HG03280 (cell line): ENCODE results near the gene FOXI1.
"Not testable (repeated sequence)": the region's sequence is repeated elsewhere in the genome, so short reads cannot be mapped to it uniquely, and the experiment has no call there.

Experiments
- ATAC-seq: cut with Tn5 transposase; IDR thresholded peaks from one replicate; pipeline ENCODE4 v1.9.1; 2021; ENCODE audit warnings: mild to moderate bottlenecking, moderate library complexity; ENCODE audit not compliant: unreplicated experiment

Gene FOXI1

DNA sequence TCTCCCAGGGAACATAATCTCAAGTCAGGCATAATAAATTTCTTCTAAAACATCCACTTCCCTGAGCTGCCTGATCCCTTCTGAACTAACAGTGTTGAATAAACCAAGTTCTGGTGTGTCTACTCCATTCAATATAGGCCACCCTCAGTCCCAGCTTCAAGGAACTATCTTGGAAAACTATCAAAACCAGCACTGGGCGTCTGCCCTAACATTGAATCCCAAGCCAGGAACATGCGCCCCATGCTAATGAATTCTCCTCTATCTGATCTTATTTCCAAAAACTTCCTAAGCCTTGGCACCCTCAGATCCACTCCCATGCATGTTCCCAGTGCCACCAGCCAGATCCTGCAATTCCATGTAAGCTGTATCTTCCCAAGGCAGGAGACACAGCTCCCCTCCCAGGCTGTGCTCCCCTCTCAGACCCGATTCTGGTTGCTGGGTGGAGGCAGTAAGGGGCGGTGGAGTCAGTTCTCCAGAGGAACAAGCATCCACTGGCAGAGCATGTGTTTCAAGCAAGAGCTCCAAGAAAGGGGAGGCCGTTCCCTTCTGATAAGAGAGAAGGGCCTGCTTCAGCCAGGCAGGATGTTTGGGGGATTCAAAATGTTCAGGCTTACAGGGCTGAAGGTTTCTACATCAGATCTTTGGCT lies 13.1 kb upstream of the FOXI1 start:
- no peak for ATAC-seq

DNA sequence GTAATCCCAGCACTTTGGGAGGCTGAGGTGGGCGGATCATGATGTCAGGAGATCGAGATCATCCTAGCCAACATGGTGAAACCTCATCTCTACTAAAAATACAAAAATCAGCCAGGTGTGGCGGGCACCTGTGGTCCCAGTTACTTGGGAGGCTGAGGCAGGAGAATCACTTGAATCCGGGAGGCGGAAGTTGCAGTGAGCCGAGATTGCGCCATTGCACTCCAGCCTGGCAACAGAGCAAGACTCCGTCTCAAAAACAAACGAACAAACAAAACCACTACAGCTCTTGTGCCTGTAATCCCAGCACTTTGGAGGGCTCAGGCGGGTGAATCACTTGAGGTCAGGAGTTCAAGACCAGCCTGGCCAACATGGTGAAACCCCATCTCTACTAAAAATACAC lies 11.4 kb upstream of the FOXI1 start:
- not testable (repeated sequence) for ATAC-seq

DNA sequence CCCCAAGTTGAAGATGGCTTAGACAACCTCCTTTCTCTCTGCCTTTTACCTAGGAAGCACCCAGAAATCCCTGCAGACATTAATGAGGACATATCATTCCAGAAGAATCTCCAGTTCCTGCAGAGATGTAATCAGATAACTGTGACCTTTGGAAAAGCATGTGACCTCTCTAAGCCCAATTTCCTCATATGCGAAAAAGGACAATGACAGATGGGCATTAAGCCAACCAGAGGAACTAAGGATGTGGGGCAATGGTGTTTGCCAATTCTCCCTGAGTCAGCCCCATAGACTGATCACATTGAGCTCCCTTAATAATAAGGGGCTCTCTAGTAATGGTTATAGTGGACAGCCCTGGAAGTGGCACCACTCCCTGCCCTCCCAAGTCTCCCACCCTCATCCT lies 10.1 kb upstream of the FOXI1 start:
- ATAC-seq: no peak

DNA sequence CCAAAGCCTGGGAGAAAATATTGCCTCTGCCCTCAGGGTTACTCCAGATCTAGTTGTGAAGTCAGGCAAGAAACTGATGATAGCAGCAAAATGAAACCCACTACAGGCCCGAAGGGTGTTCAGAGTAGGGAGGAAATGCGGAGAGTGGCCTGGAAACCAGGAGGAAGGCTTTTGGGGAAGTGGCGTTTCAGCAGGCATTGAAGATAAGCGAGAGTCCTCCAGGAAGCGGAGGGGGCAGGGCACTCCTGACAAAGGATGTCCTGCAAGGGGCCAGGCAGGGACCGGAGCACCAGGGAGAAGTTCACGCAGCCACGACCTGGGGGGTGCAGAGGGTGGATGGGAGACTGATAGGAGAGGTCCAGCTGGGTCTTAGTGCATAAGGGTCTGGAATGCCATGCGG lies 7.8 kb upstream of the FOXI1 start:
- no peak for ATAC-seq

DNA sequence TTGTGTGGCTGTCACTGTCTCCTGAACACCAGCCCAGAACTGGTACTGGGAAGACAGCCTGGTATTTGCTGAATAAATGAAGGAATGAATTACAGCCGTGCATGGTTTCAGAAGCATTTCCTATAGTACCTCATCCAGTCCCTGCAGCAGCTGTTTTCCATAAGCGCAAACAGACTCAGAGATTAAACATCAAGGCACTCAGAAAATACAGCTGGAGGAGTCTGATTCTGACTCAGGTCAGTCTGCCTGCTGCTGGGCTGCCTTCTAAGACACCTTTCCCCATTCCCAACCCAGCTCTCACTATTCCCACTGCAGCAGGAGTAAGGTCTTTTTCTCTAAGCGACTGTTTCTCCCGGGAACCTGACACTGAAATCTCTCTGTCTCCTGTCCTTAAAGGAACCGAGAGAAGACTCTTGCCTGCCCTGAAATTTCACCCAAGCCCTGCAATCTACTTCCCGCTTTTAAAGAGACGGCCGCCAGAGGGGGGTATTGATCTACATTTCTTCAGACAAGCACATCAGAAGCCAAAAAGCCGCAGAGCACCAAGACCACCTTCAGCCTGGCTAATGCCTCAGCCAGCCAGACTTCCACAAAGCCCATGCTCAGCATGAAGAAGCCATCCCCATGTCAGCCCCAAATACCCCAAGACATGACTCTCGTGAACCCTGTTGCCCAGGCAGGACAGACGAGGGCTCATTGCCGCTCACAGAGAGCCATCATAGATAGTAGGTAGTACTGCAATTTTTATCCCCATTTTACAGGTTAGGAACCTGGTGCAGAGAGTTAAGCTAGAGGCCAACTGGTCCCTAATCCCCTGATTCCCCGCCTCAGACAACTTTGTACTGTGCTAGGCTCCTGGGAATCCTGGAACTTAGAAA lies 5.4 kb upstream of the FOXI1 start:
- ATAC-seq: peak; percentile 57

DNA sequence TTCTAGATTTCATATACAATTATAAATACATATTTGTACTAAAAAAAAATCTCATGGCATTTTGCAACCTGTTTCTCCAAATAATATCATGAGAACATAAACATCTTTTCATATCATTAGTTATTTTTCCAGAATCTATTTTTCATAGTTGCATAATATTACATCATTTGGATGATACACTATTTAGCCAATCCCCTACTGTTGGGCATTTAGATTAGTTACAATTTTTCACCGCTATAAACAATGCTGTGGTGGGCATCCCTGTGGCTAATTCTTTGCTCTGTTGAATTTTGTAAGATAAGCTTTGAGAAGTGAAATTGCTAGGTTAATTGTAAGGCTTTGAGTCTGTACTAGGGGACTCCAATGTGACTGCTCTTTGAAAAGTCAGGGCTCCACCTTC lies 2.2 kb upstream of the FOXI1 start:
- no peak for ATAC-seq

DNA sequence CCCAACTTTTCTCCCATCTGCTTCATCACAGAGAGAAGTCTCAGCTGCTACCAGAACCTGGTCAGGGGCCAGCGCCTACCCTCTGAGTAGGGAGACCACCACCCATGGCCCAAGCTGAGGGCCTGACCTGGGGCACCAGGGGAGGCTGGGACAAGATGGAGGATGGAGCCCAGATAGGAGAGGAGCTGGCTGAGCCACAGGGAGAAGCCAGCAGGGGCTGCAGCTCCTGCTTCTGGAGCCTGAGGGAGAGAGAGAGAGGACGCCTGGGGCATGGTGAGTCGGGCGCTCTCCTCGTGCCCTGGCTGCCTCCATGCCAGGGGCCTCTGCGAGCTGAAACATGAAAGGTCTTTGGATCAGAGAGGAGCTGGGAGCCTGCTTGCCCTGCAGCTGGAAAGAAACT lies 1.4 kb upstream of the FOXI1 start:
- ATAC-seq: no peak

DNA sequence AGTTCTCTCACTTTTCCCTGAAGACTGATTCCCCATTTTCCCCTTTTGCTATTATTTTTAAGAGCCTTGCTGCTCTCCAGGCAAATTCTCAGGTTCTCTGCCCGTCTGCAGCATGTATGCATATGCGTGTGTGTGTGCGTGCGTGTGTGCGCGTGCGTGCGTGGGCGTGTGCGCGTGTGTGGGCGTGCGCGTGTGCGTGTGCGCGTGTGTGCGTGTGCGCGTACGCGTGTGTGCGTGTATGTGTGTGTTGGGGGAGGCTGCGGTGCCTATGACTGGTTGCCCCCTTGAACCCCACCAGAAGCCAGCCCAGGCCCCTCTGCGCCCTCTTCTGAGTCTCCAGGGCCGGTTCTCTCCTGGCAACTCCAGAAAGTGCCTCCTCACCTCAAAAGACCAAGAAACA lies 987 bp upstream of the FOXI1 start:
- ATAC-seq: no peak

DNA sequence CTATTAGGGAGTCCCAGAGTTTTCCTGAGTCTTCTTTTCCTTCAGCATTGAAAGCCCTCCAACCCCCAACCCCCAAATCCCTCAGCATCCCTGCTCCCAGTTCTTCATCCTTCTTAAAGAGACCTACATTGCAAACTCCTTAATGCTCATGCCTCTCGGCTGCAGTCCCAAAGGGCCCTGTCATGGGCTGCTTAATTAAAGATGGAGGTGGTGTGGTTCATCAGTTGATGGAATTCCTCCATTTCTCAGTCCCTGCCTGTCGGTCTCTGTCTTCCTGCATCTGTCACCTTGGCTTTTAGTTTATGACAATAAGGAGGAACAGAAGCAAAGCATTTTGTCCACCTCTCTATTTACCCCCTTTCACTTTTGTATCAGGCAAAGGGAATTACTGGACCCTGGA lies 2.0 kb downstream of the FOXI1 start:
- no peak for ATAC-seq

DNA sequence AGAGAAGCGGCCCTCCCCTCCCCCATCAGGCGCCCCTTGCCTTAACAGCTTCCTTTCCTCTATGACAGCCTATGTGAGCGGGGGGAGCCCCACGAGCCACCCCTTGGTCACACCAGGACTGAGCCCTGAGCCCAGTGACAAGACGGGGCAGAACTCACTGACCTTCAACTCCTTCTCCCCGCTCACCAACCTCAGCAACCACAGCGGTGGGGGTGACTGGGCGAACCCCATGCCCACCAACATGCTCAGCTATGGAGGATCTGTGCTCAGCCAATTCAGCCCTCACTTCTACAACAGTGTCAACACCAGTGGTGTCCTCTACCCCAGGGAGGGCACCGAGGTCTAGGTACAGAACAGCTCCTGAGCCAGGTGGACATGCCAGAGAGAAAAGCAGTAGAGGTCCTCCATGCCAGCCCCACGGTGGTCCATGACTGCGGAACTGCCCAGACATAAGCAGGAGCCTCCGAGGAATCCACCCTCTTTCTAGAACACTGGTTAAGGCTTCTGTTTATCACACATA lies 2.6 kb downstream of the FOXI1 start:
- no peak for ATAC-seq

DNA sequence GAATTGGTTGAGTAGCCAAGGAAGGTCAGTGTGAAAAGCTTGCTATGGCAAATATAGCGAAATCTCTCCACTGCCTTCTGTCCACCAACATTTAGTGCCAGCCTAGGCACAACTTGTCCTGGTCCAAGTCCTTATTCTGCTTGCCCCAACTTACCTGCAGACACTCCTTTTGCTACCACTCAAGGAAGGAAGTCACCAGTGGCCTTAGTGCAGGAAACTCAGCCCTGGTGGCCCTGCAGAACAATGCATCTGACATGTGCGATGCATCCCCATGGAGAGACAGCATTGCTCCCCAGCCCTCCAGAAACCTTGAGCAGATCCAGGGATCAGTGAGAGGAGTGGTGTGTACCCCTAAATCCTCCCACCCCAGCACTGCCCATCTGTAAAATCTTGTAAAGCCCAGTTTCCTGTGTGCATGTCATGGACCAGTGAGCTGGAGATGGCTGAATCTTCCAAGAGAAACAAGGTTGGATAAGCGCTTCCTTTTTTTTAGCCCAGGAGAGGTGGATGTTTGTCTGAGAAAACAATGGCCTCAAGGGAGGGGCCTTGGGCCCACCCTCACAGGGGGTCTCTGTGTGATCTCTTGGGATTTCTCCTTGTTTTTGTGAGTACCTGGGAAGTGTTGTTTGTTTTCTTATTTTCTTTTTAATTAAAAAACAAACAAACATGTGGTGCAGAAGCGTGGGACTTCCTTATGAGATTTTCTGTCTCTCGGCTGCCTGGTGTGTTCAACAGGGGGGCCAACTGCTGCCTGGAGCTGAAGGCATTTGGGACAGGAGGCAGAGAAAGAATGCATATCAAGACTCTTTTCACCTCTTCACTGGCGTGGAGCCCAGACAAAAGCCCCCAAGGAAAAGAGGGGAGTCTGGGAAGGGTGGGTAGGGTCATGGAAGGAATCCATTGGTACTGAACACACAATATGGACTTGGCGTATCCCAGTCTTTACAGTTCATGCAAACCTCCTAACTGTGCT lies 3.6 kb downstream of the FOXI1 start:
- no peak for ATAC-seq

DNA sequence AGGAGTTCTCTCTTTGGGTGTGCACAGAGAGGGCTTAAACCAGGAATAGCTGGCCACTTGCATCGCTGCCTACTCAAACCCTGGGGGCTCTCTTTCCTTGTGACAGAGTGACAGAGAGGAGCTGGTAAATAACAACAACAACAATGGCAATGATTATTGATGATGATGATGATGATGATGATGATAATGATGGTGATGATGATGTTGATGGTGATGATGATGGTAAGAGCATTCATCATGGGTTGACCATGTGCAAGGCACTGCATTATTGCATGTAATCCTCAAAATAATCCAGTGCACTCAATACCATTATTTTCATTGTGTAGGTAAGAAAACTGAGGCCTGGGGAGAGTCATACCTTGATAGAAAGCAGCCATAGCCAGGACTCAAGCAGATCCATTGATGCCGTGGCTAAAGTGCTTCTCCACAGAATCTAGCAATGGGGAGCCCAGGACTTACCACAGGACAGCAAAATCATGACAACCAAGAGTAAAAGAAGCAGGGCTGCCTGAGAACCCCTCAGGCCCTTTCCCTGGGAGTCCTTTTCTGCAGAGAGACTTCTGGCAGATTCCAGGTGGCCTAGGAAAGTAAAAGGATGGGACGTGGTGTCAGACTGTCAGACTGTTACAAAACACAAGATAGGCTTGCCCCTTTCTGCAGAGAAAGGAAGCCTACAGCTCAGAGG lies 4.8 kb downstream of the FOXI1 start:
- ATAC-seq: no peak

DNA sequence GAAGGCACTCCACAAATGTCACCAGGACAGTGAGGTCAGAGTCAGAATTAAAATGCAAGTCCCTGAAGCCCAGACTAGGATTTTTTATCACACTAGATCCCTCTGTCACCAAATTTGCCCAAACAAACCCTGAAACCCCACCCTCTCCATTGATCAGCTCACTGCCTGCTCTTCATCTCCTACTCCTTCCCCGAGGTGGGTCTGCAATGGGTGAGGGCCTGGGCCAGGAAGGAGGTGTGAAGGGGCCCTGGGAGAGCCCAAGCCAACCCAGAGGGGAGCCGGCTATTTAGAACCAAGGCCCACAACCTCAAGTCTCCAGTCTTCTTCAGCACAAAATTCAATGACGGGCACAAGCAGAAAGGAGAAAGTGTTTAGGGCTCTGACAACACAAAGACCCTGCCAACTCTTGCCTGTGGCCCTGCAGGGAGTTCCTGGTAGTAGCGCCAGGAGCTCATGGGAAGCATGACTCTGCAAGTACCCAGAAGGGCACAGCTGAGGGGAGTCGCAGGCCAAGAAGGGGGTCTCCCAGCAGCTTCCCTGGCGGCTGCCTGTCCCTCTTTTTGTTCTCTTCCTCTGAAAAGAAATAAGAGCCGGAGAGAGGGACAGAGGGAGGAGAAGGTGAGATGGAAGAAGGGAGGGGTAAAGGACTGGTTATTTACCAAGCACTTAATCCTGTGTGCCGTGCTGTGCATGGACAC lies 5.5 kb downstream of the FOXI1 start:
- ATAC-seq: no peak

DNA sequence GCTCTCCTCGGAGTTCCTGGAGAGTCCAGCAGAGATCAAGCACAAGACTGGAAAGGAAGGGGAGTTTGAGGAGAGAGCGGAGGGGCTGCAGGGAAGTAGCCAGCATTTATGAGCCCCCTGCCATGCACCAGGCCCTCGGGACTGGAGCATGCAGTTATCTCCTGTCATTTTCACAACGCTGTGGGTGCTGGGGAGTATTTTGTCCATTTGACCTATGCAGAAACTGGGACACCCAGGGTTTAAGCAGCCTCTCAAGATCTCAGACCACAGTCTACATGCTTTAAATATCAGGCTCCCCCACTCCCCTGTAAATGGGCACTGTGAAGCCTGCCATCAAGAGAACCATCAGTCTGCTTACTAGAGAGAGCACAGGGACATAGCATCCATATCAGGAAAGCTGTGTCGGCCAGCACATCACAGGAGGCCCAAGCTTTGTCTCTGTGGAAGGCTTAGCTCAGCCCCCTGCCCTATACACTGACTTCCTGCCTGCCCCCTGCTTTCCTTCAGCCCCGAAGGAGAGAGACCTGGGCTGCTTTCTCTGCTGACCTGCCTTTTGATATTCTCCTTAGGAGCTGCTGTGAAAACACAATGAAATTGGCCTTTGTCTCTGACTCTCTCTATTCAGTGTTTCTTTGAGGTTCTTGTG lies 7.3 kb downstream of the FOXI1 start:
- no peak for ATAC-seq

DNA sequence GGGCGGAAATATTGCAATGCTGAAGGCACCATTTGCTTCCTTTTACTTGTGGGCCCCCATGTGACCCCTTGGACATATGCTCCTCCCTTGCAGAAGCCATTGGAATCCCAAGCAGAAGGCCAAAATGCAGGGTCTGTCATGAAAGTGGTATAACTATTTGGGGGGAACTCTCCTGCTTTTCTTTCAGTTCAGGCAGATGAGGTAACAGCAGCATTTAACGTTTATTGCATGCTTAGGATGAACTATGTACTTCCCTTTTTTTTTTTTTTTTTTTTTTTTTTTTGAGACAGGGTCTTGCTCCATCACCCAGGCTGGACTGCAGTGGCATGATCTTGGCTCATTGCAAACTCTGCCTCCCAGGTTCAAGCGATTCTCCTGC lies 7.8 kb downstream of the FOXI1 start:
- no peak for ATAC-seq

DNA sequence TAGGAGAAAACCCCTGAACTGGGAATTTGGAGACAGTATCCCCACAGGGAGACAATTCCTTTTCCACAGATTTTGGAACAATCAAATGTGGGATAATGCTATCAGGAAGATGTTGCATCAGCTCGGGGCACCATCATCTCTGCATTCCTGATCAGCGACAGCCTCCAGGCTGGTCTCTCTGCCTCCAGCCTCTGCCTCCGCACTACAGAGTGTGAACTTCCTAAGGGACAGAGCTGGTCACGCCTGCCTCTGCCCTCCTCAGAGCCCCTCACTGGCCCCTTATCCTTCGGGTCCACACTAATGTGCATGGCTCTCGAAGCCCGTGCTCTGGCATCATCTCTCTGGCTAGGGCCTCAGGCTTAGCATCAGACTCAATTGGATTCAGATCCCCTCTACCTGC lies 8.6 kb downstream of the FOXI1 start:
- ATAC-seq: no peak

DNA sequence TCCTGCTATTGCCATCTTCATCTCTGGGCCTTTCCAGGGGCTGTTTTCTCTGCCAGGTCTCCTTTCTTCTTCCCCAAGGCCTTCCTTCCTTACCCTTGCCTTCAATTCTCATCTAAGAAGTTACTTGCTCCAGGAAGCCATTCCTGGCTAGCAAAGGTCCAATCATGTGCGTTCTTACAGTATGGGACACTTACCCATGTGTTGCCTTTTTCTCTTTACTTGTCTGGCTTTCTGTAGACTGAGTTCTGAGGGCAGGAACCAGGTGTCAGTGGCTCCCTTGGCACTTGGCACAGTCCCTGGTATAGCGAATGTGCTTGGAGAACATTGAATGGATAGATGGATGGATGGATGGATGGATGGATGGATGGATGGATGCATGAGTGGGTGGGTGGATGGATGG lies 10.2 kb downstream of the FOXI1 start:
- ATAC-seq: no peak

DNA sequence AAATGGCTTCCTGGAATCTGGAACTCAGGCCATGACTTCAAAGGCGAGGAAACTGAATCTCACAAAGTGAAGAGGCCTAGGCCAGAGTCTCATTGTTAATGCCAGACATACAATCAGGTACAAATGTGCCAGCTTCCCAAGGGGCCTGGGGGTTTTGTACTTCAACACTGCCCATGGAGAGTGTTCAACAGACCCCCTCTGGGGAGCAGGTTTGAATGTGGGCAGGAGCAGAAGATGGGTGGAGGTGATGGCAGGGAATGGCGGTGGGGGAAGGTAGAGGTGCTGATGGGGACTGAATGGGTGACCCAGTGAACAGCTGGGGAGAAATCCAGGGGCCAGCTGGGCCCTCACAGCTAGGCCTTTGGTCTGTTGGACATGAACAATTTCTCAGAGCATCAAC lies 12.0 kb downstream of the FOXI1 start:
- ATAC-seq: no peak

DNA sequence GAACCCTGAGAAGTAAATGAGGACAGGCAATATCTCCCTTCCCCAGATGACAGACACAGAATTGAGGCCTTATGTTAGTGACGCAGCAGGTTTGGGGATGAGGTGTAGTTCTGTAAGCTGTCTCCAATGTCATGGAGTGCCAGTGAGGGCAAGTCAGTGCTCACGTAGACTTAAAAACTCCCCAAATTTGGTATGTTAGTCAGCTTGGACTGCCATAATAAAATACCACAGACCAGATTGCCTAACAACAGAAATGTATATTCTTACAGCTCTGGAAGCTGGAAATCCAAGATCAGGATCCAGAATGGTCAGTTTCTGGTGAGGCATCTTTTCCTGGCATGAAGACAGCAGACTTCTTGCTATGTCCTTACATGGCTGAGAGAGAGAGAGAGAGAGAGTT lies 14.9 kb downstream of the FOXI1 start:
- ATAC-seq: no peak

DNA sequence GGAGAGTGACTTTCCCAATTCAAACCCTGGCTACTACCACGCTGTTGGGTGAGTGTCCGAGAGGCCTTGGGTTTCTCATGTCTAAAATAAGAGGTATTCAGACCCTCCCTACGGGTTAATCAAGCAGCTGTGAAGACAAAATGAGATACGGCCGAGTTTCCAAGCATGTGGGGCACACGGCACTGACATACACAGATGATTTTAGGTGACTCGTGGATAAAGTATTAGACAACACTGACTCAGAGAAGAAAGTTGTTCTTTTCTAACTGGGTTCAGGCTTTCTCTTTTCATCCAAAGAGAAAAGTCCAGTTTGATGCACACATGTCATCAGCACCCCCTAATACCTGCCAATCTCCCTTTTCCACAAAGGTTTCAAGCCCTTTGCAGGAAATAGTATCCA lies 15.6 kb downstream of the FOXI1 start:
- no peak for ATAC-seq
